NCI-H1092 treated with DMSO at 0.1 percent for 48 hours (cell line): Measurements from ENCODE around the gene LRRN1.

Experiments
- DNase-seq: peaks from one replicate; lab custom pipeline; 2025; lab: John Stamatoyannopoulos, UW

LRRN1 gene

DNA sequence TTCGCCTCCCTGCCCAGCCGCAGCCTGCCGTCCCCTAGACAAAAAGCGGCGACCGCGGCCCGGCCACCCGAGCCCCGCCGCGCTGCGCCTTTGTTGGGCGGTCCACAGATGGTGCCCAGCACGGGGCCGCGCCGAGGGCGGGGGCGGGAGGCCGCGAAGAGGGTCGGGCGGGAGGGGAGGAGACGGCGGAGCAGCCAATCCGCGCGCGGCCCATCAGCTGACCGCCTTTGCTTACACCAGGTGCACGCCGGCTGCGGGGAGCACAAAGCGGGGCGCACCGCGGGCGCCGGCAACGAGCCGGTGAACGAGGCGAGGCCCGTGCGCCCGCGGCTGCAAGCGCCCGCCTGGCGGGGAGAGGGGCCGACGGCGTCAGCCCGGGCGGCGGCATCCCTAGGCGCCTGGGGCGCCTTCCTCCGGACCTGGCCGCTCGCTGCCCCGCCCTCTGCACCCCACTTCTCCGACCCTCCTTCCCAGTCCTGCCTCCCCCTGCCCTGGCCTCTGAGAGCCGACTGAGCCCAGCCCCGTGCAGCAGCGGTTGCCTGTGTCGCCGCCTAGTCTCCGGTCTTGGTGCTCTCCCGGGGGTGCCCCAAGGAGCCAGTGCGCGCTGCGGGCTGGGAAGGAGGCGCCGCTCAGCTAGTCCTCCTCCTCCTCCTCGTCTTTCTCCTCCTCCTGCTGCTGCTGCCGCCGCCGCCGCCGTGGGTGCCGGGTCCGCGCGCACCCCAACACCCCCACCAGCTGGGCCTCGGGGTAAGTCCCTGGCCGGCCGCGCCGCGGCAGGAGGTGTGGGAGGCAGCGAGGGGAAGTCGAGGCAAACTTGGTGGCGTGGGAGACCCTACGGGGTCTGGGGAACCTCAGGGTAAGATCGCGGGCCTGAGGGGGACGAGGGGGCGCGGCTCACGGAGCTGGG lies at the start of gene LRRN1:
Gene LRRN1, plus strand, starts transcription at position 259 of the 907 bp plus-strand sequence. CDS start 45,211 bp downstream, outside the sequence.
- peak; percentile 72 for DNase-seq

DNA sequence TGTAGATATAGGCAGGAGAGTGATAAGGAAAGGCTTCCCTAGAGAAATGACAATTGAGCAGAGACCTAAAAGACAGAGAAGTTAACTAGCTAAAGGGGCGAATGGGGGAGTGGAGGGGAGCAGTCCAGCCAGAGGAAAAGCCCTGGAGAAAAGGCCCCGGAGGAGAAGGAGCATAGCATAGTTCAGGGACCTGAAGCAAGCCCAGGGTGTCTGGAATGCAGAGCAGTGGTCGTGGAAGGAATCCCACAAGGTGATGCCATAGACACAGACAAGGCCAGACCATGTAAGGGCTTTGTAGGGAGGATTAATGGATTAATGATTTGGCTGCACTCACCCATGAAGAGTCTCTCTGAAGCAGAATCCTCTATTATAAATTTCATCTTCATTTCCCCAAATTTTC lies 45.8 kb upstream of the LRRN1 start:
- DNase-seq: no peak

DNA sequence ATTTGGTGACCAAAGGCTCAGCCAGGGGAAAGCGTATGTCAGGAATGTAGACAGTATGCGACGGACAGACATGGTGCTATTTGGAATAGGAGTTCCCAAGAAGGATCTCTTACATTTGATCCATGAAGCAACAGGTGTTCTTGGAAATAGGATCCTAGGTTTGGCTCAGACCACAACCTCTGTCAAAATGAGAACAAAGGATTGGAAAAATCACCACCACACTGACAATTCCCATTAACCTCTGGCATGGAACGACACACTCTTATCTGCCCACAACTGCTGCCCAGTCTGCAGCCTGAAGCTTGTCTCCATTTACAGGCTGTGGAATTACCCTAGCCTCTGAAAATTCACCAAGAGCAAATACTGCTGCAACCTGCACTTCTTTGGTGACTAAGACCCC lies 33.6 kb upstream of the LRRN1 start:
- no peak for DNase-seq

GRCh38 chr3:3766140-3766539 lies 33.1 kb upstream of the LRRN1 start:
- DNase-seq: no peak

GRCh38 chr3:3771094-3771493 lies 28.1 kb upstream of the LRRN1 start:
- DNase-seq: no peak

DNA sequence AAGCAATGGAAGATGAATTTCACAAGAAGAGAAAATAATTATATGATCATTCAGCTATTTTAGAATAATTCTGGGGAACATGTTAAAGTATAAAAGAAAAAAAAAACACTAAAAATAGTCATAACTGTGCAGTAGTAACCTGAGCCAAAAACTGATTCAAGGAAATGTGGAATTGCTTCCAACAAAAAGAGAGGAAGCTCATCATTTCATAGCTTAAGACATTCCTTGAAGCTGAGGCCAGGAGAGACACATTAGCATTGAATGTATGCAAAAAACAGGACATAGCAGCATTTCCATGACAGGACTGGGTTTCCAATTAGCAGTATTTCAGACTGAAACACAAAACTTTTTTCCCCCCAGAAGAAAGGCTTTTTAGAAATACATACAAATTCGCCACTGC lies 27.7 kb upstream of the LRRN1 start:
- DNase-seq: no peak

- DNase-seq: no peak
Observed at GRCh38 chr3:3772338-3772737, 26.9 kb upstream of the LRRN1 start.

DNA sequence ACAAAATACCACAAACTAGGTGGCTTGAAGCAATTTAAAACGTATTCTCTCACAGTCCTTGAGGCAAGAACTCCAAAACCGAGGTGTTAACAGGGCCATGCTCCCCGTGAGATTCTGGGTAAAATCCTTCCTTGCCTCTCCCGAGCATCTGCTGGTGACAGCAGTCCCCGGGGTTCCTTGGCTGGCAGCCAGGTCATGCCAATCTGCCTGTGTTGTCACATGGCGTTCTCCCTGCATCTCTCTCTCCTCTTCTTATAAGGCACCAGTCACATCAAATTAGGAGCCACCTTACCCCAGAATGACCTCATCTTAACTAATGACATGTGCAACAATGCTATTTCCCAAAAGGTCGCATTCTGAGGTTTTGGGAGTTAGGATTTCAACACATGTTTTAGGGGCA lies 26.3 kb upstream of the LRRN1 start:
- no peak for DNase-seq

- DNase-seq: no peak
Observed at GRCh38 chr3:3776607-3777006, 22.6 kb upstream of the LRRN1 start.

GRCh38 chr3:3778216-3778615 lies 21.0 kb upstream of the LRRN1 start:
- DNase-seq: no peak

GRCh38 chr3:3778641-3779270 lies 20.5 kb upstream of the LRRN1 start:
- DNase-seq: no peak

DNA sequence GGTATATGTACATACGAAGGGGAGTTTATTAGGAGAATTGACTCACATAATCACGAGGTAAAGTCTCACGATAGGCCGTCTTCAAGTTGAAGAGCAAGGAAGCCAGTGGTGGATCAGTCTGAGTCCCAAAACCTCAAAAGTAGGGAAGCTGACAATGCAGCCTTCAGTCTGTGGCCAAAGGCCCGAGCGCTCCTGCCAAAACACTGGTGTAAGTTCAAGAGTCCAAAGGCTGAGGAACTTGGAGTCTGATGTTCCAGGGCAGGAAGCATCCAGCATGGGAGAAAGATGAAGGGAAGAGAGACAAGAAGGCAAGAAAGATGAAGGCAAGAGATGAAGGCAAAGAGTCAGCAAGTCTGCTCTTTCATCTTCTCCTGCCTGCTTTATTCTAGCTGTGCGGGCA lies 16.8 kb upstream of the LRRN1 start:
- DNase-seq: no peak

DNA sequence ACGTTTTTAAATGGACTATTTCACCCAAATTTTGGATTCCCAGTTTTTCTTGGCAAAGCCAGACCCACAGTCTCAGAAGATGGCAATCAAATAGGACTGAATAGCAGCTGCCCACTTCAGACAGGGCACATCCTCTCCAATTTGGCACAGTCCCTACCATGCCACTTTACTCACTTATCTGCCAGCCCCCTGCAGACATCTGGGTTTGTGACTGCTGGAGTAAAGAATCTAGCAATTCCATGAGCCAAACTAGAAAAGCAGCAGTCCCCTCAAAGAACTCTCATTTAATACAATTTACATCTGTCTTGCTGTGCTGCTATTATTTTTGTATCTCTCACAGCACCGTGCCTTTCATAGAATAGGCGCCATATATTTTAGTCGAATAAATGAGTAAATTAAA lies 16.0 kb upstream of the LRRN1 start:
- DNase-seq: peak; percentile 11

DNA sequence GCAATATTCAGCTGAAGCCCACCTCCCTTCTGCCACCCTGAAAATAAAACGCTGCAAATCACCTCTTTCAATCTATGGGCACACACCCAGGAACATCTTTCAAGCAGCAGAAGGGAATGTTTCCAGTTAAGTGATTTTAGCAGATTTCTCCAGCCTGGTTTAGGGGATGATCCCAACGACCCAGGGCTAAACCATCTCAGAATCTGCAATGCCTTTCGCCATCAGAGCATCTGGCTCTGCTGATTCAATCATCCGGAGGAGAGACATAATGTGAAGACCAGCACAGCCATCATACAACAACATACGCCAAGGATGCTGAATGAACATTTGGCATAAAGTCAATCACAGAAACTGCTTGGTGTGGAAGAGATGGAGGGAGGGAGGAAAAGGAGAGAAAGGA lies 15.5 kb upstream of the LRRN1 start:
- DNase-seq: no peak

DNA sequence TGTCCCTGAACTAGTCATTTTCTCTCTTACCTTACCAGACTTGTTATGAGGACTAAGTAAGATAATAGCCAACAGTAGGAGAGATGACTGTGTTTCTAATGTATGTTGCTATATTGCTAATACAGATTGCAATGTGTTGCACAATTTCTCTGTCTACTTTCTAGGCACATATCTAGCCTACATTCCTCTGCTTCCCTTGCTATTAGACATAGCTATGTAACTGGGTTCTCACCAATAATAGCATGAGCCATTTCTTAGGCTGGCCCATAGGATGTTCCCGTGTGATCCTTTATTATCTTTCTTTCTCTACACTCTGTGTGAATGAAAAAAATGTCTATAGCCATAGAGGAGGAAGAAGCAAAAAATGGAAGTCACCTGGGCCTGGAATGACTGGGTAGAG lies 6.8 kb upstream of the LRRN1 start:
- DNase-seq: no peak

GRCh38 chr3:3798631-3799113 lies 559 bp upstream of the LRRN1 start:
- peak; percentile 39 for DNase-seq

DNA sequence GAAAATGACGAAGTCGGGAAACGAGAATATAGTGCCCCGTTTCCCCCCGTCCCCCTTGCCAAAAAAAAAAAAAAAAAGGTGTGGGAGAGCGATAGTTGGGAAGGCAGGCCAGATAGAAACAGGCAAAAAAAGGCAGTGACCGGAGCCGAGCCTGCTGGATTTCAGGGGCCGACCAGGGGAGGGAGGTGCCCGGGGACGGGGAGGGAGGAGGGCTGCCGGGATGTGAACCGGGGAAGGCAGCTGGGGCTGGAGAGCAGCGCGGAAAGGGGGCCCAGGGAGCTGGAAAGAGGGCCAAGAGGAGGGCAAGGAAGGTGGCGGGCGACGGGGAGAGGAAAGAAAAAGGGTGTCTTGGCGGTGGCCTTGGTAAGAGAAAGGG lies 837 bp downstream of the LRRN1 start:
- peak; percentile 0 for DNase-seq

DNA sequence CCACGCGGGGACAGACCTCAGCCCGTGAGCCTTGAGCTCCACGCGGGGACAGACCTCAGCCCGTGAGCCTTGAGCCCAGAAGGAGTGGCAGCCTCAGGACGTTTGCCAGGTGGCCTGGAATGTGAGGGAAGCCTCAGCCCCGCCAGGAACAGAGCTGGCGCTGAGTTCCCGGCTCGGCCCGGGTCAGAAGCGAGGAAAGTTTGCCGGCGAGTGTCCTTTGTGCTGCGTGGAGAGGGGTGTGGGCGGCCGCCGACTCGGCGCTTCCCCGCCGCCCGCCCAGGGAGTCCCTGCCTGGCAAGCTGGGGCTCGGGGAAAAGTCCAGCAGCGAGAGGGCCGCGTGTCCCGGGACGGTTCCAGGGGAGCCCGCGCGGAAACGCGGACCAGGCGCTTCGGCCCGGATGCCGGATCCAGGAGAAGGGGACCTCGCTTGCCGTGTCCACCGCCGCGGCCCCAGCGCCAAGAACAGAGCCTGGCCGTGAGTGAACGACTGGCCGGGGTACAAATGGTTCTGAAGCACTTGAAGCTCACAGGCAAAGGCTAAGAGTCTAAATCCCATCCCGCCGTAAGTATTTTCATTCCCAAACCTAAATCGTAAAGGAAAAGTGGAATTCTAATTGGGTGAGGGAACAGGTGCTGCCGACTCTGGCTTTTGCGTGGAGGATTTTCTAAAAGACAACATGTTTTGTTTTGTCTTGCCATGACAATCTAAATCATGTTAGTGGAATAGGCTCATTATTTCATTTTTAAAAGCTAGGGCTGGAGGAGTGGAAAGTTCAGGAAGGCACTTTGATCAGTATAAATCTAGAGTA lies 1.7 kb downstream of the LRRN1 start:
- DNase-seq: no peak

GRCh38 chr3:3801494-3801841 lies 2.2 kb downstream of the LRRN1 start:
- DNase-seq: no peak

GRCh38 chr3:3802046-3802445 lies 2.8 kb downstream of the LRRN1 start:
- no peak for DNase-seq

DNA sequence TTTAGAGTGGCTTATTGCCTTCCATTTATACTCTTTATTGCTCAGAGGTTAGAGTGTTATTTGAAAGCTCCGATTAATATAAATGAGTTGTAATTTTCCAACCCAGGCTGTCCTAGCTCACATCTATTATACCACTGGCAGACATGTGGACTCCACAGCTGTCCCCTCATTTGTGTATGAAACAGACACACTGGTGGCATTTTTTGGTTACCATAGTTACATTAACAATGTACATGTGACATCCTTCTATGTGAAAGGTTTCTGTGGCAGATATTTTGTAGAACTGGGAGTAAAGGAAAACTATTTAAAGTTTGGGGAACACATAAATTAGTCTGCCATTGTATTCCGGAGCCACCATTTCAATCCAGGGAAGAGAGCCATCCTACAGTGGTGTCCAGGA lies 5.3 kb downstream of the LRRN1 start:
- no peak for DNase-seq

GRCh38 chr3:3806092-3806491 lies 6.9 kb downstream of the LRRN1 start:
- no peak for DNase-seq

DNA sequence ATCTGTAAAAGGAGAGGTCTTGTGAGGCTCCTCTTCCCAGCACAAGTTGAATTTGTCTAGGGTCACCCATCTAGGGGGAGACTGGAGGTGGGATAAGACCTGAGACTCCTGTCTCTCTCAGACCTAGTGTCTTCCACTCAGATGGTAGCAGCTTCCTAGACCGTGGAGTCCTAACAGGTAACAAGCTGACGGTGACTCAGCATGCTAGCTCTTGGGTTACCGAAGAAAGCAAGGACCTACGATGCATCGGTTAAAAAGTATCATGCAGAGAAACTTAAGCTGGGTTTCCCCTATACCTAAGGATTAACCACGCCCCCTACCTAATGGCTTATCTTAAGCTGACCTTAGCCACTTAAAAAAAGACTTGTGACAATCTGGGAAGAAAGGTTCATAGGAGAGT lies 7.6 kb downstream of the LRRN1 start:
- DNase-seq: no peak
